Activated CD4-positive, alpha-beta T cell treated with anti-CD3 and anti-CD28 coated beads, Interleukin-2, amount 10 ng/mL, durations not matched to agents 7 days and 5 days (primary cell): ENCODE results near the gene VSTM1. TPM values are rescaled to one million over a fixed set of nuclear protein-coding genes. Genes with fewer than 3 reads are reported as not detected.

ENCODE experiments used
- CTCF ChIA-PET: fragments of 350-600 bp; sonication (Branson Sonifier 250); formaldehyde crosslinking; loops from one replicate; lab custom pipeline; 2021; ENCODE audit warnings: antibody characterized with exemption; lab: Charles Lee
- POLR2A ChIA-PET: fragments of 350-600 bp; sonication (Branson Sonifier 250); formaldehyde crosslinking; loops from one replicate; lab custom pipeline; 2021; ENCODE audit warnings: antibody characterized with exemption; lab: Charles Lee
- DNase-seq: peaks from one replicate; pipeline ENCODE4 v3.0.0-alpha.2; 2020
- H3K27ac Mint-ChIP-seq: one replicate; pipeline ENCODE4 v1.8.0; 2021; ENCODE audit warnings: mild to moderate bottlenecking, moderate library complexity, mixed read lengths
- H3K27me3 Mint-ChIP-seq: one replicate; pipeline ENCODE4 v1.8.0; 2021; ENCODE audit warnings: mixed read lengths
- H3K36me3 Mint-ChIP-seq: one replicate; pipeline ENCODE4 v1.8.0; 2021; ENCODE audit warnings: low read depth, mixed read lengths
- H3K4me1 Mint-ChIP-seq: one replicate; pipeline ENCODE4 v1.8.0; 2021; ENCODE audit warnings: mixed read lengths
- H3K4me3 Mint-ChIP-seq: one replicate; pipeline ENCODE4 v1.8.0; 2021; ENCODE audit warnings: mild to moderate bottlenecking, moderate library complexity, mixed read lengths
- H3K9me3 Mint-ChIP-seq: one replicate; pipeline ENCODE4 v1.8.0; 2021; ENCODE audit warnings: mixed read lengths
- total RNA-seq, 2 experiments: library from RNA; stranded (reverse); gene quantifications; one replicate each; pipeline ENCODE4 v1.2.3, GENCODE V29; 2021

The VSTM1 gene
- total RNA-seq, 2 experiments from 2014 or later: not detected

GRCh38 chr19:53992815-53993214 lies 70.9 kb downstream of the VSTM1 start:
- ChIA-PET POLR2A (no interaction called here), CTCF (no interaction called here)
- no peak for DNase-seq
- Mint-ChIP-seq H3K4me3 (no peak overlapping the region), H3K27ac (no peak overlapping the region), H3K27me3 (peaks cover 42% of the 10 kb centered on the region), H3K36me3 (no peaks in the 10 kb centered on the region), H3K9me3 (no peaks in the 10 kb centered on the region), H3K4me1 (no peaks in the 10 kb centered on the region)

GRCh38 chr19:53992211-53992610 lies 71.5 kb downstream of the VSTM1 start:
- Mint-ChIP-seq H3K4me1 (no peaks in the 10 kb centered on the region), H3K36me3 (no peaks in the 10 kb centered on the region), H3K4me3 (no peak overlapping the region), H3K9me3 (no peaks in the 10 kb centered on the region), H3K27ac (no peak overlapping the region), H3K27me3 (peaks cover 40% of the 10 kb centered on the region)
- POLR2A ChIA-PET: no interaction called here
- CTCF ChIA-PET: no interaction called here
- DNase-seq: no peak

DNA sequence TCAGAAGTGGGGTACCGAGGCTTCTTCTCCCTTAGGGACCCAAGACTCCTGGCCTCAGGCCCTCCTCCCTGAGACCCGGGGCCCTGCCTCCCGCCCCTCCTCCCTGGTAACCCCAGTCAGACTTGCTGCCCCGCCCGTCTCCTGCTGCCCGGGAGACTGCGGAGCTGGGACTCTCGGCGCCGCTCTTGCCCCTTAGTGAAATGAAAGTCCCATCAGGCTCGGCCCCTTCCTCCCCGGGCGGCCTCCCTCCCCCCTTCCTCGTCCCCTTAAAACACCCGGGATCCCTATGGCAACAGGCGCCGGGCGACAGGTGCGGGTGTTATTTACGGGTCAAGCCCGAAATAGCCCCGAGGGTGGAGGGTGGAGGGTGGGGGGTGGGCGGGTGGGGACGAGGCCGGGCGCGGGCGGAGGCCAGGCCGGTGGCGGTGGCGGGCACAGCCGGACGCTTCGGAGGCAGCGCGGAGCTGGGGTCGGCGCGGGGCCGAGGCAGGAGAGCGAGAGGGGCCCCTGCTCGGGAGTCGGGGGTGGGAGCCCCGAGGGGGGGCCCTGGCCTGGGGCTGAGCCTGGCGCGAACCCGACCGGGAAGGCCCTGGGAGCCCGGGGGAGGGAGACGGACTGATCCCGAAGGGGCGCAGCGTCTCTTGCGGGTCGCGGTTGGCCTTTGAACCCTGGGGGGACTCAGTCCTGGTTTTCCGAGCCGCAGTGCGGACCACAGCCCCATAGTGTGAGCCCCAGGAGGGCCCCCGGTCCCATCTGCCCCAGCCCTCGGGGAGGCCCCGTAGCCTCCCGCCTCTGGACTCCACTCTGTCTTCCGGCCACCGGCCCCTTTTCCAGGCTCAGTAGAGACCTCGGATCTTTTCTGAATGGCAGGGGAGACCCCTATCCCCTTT lies 72.2 kb downstream of the VSTM1 start, which contains the start of gene CACNG6:
CACNG6 (plus strand) TSS at position 414 of the 890 bp plus-strand sequence. CDS start 1,241 bp downstream, outside the sequence.
- Mint-ChIP-seq H3K36me3 (no peaks in the 10 kb centered on the region), H3K27me3 (peaks cover 39% of the 10 kb centered on the region), H3K4me3 (no peak within 1 kb of the TSS), H3K27ac (no peak within 1 kb of the TSS), H3K9me3 (no peaks in the 10 kb centered on the region), H3K4me1 (no peaks in the 10 kb centered on the region)
- DNase-seq: no peak
- CTCF ChIA-PET: no interaction called here
- POLR2A ChIA-PET: no interaction called here

Other genes with a start within 250 kb of the VSTM1 start
- not detected for gene NLRP12, start 239.6 kb downstream of the VSTM1 start, total RNA-seq
- 100 to 1,000 TPM; 107 to 122 TPM for gene MYADM, start 196.0 kb downstream of the VSTM1 start, total RNA-seq
- gene PRKCG, start 181.7 kb downstream of the VSTM1 start, total RNA-seq: under 1 TPM; 0.40 to 0.45 TPM
- not detected for gene CACNG7, start 154.6 kb downstream of the VSTM1 start, total RNA-seq
- gene CACNG8, start 101.0 kb downstream of the VSTM1 start, total RNA-seq: not detected
- not detected for gene CACNG6, start 72.3 kb downstream of the VSTM1 start, total RNA-seq
- not detected for gene TARM1, start 17.5 kb upstream of the VSTM1 start, total RNA-seq
- gene OSCAR, start 36.9 kb upstream of the VSTM1 start, total RNA-seq: under 1 TPM; 0.15 to 0.32 TPM
- gene NDUFA3, start 39.0 kb upstream of the VSTM1 start, total RNA-seq: 100 to 1,000 TPM; 128 to 148 TPM
- 10 to 100 TPM; 39.5 to 42.4 TPM for gene TFPT, start 51.8 kb upstream of the VSTM1 start, total RNA-seq
- 10 to 100 TPM; 74.1 to 83.8 TPM for gene PRPF31, start 51.9 kb upstream of the VSTM1 start, total RNA-seq
- gene CNOT3, start 73.9 kb upstream of the VSTM1 start, total RNA-seq: 10 to 100 TPM; 63.7 to 64.8 TPM
- 1 to 10 TPM; 7.6 to 9.1 TPM for gene LENG1, start 95.8 kb upstream of the VSTM1 start, total RNA-seq
- gene TMC4, start 109.3 kb upstream of the VSTM1 start, total RNA-seq: 1 to 10 TPM; 4.6 to 4.9 TPM
- 10 to 100 TPM; 56.0 to 61.0 TPM for gene MBOAT7, start 125.7 kb upstream of the VSTM1 start, total RNA-seq
- gene TSEN34, start 127.4 kb upstream of the VSTM1 start, total RNA-seq: 10 to 100 TPM in 1 of 2 experiments, 1 to 10 TPM in 1; 7.9 to 10.2 TPM
- 1,000 to 10,000 TPM; 1,257 to 1,351 TPM for gene RPS9, start 137.0 kb upstream of the VSTM1 start, total RNA-seq
- gene LILRB3, start 159.1 kb upstream of the VSTM1 start, total RNA-seq: 1 to 10 TPM in 1 of 2 experiments, under 1 TPM in 1; 0.62 to 2.0 TPM
- gene LILRA6, start 178.9 kb upstream of the VSTM1 start, total RNA-seq: under 1 TPM; 0.37 to 0.45 TPM
- gene LILRB5, start 193.4 kb upstream of the VSTM1 start, total RNA-seq: not detected
- not detected for gene LILRB2, start 217.2 kb upstream of the VSTM1 start, total RNA-seq
- gene LILRA5, start 249.3 kb upstream of the VSTM1 start, total RNA-seq: not detected